Cardiac fibroblast (primary cell): ENCODE measurements around the gene SP6.

Experiments
- DNase-seq, 2 donors: peaks; one replicate each; pipeline versions ENCODE4 v3.0.0 to v3.0.0-alpha.2; 2010; ENCODE audit warnings: low read depth in 2 of 2
- H3K4me3 ChIP-seq, 2 donors: replicated peaks in 1 of 2; 1 replicate in 1 of 2; 2 replicates in 1 of 2; pipeline ENCODE4 v1.5.1; 2011; ENCODE audit warnings: low read depth in 2 of 2, low read length in 2 of 2, mild to moderate bottlenecking in 2 of 2, moderate library complexity in 1 of 2
- CTCF ChIP-seq: IDR thresholded peaks from one replicate; pipeline ENCODE4 v1.5.1; 2011; ENCODE audit warnings: low read depth, mild to moderate bottlenecking, low read length, inconsistent platforms

The SP6 gene

GRCh38 chr17:47816947-47817346 lies 34.0 kb downstream of the SP6 start:
- no peak overlapping the region for H3K4me3 ChIP-seq
- no peak for TF ChIP-seq CTCF
- no peak for DNase-seq

DNA sequence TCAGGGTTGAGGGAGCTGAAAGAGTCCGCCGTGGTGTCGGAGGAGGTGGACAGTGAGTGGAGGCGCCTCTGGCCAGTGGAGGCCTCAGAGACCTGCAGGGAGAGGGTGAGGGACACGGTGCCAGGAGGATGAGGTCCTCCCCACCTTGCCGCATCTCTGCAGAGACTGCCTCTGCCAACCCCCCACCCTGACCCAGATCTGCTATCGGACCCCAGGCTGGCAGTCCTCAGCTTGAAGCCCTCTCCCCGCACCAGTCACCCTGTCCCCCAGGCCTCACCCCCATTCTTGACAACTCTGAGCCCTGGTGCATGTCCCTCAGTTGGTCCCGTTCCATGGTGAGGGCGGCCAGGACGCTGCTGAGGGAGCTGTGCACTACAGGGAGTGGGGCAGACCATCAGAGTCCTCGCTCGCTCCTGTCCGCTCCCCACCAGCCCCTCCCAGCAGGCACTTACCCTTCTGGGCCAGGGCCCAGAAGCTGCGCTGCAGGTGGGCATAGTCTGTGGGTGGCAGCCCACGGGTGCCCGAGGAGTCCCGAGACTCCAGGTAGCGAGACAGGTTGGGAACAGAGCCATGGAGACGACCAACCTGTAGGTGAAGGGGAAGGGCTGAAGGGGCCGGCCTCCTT lies 34.7 kb downstream of the SP6 start:
- no peak for TF ChIP-seq CTCF
- H3K4me3 ChIP-seq: no peak overlapping the region
- no peak for DNase-seq

- DNase-seq: no peak
- TF ChIP-seq CTCF: no peak
These were observed 35.7 kb downstream of the SP6 start for GRCh38 chr17:47815106-47815918.

DNA sequence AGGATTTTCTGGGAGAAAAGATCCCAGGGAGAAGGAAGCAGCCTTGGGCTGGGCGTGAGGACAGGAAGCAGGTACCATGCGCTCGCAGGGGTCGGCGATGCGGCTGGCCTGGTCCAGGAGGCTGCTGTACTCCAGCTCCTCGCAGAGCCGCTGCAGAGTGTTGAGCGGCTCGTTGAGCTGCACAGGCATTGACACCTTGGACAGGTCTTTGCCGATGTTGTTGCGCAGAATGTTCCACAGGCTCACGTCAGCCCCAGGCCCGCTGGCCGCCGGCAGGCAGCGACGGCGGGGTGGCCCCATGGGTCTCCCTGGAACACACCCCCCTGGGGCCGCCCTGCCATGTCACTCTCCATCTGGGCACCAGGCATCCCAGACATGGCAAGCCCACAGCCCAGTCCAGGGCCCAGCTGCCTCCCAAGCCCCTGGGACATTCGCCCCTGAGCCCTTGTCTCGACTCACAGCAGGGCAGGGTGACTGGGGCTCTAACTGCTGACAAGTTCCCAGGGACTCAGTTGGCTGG lies 37.4 kb downstream of the SP6 start:
- TF ChIP-seq CTCF: no peak
- no peak for DNase-seq
- H3K4me3 ChIP-seq: no peak overlapping the region

More at GRCh38 chr17:47815106-47815918, 35.7 kb downstream of the SP6 start:
- H3K4me3 ChIP-seq: no peak overlapping the region

DNA sequence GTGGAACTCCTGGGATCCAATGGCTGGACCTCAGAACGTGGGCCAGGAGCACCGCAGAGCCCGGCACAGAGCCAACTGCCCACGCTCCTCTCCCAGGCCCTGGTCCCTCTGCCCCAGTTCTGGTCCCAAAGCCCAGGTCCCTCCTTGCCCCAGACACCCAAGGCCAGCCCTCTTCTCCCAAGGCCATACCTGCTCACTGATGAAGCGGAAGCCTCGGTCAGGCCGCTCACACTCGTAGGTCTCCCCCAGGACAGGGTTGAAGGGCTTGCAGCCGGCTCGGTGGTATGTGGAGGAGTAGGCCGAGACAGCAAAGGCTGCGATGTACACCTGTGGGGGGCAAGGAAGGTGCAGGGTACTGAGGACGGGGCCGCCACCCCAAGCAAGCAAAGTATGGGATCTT lies 37.9 kb downstream of the SP6 start:
- no peak for DNase-seq
- TF ChIP-seq CTCF: no peak
- H3K4me3 ChIP-seq: no peak overlapping the region

DNA sequence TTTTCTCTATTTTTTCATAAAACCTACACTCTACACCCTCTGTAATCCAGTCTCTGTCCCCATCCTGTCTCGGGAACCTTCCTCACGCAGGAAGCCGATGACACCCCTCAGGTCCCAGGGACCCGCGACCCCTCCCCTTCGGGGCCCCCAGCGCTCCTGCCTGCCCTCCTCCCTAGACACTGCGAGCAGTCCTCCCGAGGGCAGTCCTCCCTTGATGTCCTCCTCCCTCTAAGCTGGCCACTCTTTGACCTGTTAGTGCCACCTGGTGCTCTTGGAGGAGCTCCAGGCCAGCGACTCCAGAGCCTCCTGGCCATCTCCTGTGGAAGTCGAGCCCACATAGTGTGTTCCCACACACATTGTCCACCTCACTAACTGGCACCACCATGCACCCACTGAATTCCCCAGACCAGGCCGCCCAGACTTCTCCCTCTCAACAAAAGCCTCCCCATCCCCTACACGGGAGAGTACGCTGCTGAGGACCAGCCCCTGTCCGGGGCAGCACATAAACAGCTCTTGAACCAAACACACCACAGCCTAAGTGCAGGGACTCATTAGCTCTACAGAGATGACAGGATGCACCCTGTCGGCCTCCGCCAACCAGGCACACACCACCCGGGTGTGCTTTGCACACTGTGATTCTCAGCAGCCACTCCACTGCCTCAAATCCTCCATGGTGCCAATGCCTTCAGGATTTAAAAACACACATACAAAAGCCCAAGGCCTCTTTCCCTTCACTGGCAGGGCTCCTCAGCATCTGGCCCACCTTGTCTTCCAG lies 38.6 kb downstream of the SP6 start:
- no peak overlapping the region for H3K4me3 ChIP-seq
- no peak for TF ChIP-seq CTCF
- no peak for DNase-seq
